Measurements from ENCODE around the gene CALN1.

DNA sequence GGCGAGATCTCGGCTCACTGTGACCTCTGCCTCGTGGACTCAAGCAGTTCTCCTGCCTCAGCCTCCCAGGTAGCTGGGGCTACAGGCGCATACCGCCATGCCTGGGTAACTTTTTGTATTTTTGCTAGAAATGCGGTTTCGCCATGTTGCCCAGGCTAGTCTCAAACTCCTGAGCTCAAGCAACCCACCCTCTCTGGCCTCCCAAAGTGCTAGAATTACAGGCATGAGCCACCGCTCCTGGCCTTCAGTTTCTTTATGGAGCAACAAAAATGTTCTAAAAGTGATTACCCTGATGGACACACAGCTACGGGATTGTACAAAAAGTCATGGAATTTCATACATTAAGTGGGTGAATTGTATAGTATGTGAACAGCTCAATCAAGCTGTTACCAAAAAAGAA, 216.0 kb downstream of the CALN1 start:
- TF ChIP-seq, protein P1, sequence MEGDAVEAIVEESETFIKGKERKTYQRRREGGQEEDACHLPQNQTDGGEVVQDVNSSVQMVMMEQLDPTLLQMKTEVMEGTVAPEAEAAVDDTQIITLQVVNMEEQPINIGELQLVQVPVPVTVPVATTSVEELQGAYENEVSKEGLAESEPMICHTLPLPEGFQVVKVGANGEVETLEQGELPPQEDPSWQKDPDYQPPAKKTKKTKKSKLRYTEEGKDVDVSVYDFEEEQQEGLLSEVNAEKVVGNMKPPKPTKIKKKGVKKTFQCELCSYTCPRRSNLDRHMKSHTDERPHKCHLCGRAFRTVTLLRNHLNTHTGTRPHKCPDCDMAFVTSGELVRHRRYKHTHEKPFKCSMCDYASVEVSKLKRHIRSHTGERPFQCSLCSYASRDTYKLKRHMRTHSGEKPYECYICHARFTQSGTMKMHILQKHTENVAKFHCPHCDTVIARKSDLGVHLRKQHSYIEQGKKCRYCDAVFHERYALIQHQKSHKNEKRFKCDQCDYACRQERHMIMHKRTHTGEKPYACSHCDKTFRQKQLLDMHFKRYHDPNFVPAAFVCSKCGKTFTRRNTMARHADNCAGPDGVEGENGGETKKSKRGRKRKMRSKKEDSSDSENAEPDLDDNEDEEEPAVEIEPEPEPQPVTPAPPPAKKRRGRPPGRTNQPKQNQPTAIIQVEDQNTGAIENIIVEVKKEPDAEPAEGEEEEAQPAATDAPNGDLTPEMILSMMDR (IDR thresholded peaks at IDR 0.05; ENCODE audit: insufficient read depth, low read depth, low read length) = no peak
- TF ChIP-seq EZH2 (IDR thresholded peaks at IDR 0.05; ENCODE audit: insufficient read depth, low read length) = no peak

All from astrocyte (in vitro differentiated cells and primary cell).